Measurements from ENCODE around the gene COQ8A.

- no peak for TF ChIP-seq CTCF (IDR thresholded peaks at IDR 0.05)
- no peak for TF ChIP-seq POLR2AphosphoS5 (IDR thresholded peaks at IDR 0.05)
- TF ChIP-seq POLR2A (IDR thresholded peaks at IDR 0.05) = no peak
These were observed 6.7 kb downstream of the COQ8A start for GRCh38 chr1:226946841-226947240.
